ENCODE results near the gene TTYH2.
"Not testable (repeated sequence)": the region's sequence is repeated elsewhere in the genome, so short reads cannot be mapped to it uniquely, and the experiment has no call there.

Gene TTYH2

GRCh38 chr17:74277935-74278334 lies 64.6 kb downstream of the TTYH2 start:
- no peaks in the 10 kb centered on the region for H3K9me3 Mint-ChIP-seq
- peaks cover 44% of the 10 kb centered on the region for H3K4me1 Mint-ChIP-seq
- peaks cover 23% of the 10 kb centered on the region for H3K27me3 Mint-ChIP-seq (ENCODE audit: low read depth)
- no peak overlapping the region for H3K4me3 Mint-ChIP-seq
- H3K36me3 Mint-ChIP-seq (ENCODE audit: low read depth) = no peaks in the 10 kb centered on the region
- H3K27ac Mint-ChIP-seq = no peak overlapping the region
- no peak for TF ChIP-seq CTCF (IDR thresholded peaks at IDR 0.05; ENCODE audit: unreplicated experiment in 3 of 3)

- peaks cover 15% of the 10 kb centered on the region for H3K27me3 Mint-ChIP-seq (ENCODE audit: low read depth)
- not testable (repeated sequence) for H3K4me3 Mint-ChIP-seq, H3K27ac Mint-ChIP-seq
Observed at GRCh38 chr17:74279617-74280016, 66.2 kb downstream of the TTYH2 start.

DNA sequence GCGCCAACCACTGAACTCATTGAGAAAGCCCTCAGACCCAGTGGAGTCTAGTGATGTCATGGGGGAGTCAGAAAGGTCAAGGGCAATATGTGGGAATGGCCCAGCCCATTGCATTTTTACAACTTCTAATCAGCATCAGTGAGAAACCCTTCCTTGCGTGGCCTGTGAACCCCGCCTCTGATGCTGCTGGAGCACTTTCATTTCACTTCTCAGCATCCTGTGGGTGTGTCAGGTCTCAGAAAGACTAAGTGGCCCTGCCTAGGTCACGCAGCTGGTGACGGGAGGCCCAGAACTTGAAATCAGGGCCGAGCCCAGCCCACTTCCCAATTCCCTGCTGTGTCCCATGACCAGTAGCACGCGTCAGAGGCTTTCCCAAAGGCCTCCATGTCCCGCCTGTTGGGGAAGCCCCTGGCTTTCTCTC lies 66.7 kb downstream of the TTYH2 start:
- peaks cover 29% of the 10 kb centered on the region for H3K4me1 Mint-ChIP-seq
- no peak overlapping the region for H3K27ac Mint-ChIP-seq
- no peak for TF ChIP-seq CTCF (IDR thresholded peaks at IDR 0.05; ENCODE audit: unreplicated experiment in 3 of 3)
- H3K36me3 Mint-ChIP-seq (ENCODE audit: low read depth) = no peaks in the 10 kb centered on the region
- H3K4me3 Mint-ChIP-seq = no peak overlapping the region
- peaks cover 17% of the 10 kb centered on the region for H3K27me3 Mint-ChIP-seq (ENCODE audit: low read depth)
- H3K9me3 Mint-ChIP-seq = no peaks in the 10 kb centered on the region

More at GRCh38 chr17:74279617-74280016, 66.2 kb downstream of the TTYH2 start:
- not testable (repeated sequence) for H3K36me3 Mint-ChIP-seq (ENCODE audit: low read depth); H3K9me3 Mint-ChIP-seq
- peaks cover 29% of the 10 kb centered on the region for H3K4me1 Mint-ChIP-seq

DNA sequence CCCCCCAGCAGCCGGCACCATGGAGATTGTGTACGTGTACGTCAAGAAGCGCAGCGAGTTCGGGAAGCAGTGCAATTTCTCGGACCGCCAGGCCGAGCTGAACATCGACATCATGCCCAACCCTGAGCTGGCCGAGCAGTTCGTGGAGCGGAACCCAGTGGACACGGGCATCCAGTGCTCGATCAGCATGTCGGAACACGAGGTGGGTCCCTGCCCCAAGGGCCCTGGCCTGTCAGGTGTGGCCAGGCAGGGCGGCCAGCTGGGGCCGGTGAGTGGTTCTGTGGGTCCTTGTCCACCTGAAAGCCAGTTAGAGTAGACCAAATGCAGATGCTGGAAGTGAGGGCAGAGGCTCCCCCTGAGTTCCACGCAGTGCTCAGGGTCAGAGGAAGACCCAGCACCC lies 68.4 kb downstream of the TTYH2 start:
- H3K36me3 Mint-ChIP-seq (ENCODE audit: low read depth) = no peaks in the 10 kb centered on the region
- H3K27me3 Mint-ChIP-seq (ENCODE audit: low read depth) = peaks cover 16% of the 10 kb centered on the region
- no peaks in the 10 kb centered on the region for H3K9me3 Mint-ChIP-seq
- H3K4me3 Mint-ChIP-seq = no peak overlapping the region
- TF ChIP-seq CTCF (IDR thresholded peaks at IDR 0.05; ENCODE audit: unreplicated experiment in 3 of 3) = no peak
- peaks cover 13% of the 10 kb centered on the region for H3K4me1 Mint-ChIP-seq
- no peak overlapping the region for H3K27ac Mint-ChIP-seq

DNA sequence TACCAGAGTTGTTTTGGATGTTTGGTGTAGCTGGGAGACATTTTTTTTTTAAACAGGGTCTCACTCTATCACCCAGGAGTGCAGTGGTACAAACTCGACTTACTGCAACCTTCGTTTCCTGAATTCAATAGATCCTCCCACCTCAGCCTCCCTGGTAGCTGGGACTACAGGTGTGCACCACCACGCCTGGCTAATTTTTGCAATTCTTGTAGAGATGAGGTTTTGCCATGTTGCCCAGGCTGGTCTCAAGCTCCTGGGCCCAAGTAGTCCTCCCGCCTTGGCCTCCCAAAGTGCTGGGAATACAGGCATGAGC lies 68.9 kb downstream of the TTYH2 start:
- H3K27ac Mint-ChIP-seq; H3K9me3 Mint-ChIP-seq; H3K4me3 Mint-ChIP-seq; H3K36me3 Mint-ChIP-seq (ENCODE audit: low read depth): not testable (repeated sequence)
- peaks cover 11% of the 10 kb centered on the region for H3K4me1 Mint-ChIP-seq
- H3K27me3 Mint-ChIP-seq (ENCODE audit: low read depth) = peaks cover 16% of the 10 kb centered on the region

GRCh38 chr17:74282587-74283370 lies 69.4 kb downstream of the TTYH2 start:
- peaks cover 6% of the 10 kb centered on the region for H3K4me1 Mint-ChIP-seq
- no peaks in the 10 kb centered on the region for H3K9me3 Mint-ChIP-seq
- H3K27me3 Mint-ChIP-seq (ENCODE audit: low read depth) = peaks cover 16% of the 10 kb centered on the region
- no peaks in the 10 kb centered on the region for H3K36me3 Mint-ChIP-seq (ENCODE audit: low read depth)
- H3K27ac Mint-ChIP-seq = no peak overlapping the region
- no peak overlapping the region for H3K4me3 Mint-ChIP-seq
- TF ChIP-seq CTCF (IDR thresholded peaks at IDR 0.05; ENCODE audit: unreplicated experiment in 3 of 3) = no peak

DNA sequence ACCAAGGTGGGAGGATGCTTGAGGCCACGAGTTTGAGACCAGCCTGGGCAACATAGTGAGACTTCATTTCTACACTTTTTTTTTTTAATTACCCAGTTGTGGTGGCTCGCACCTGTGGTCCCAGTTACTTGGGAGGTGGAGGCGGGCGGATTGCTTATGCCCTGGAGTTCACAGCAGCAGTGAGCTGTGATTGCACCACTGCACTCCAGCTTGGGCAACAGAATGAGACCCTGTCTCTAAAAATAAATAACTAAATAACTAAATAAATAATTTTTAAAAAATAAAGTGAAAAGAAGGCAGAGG lies 70.0 kb downstream of the TTYH2 start:
- Mint-ChIP-seq H3K27me3 (ENCODE audit: low read depth) (peaks cover 16% of the 10 kb centered on the region), H3K9me3 (no peaks in the 10 kb centered on the region), H3K4me3 (no peak overlapping the region), H3K27ac (no peak overlapping the region), H3K4me1 (peaks cover 6% of the 10 kb centered on the region), H3K36me3 (ENCODE audit: low read depth) (no peaks in the 10 kb centered on the region)
- TF ChIP-seq CTCF (IDR thresholded peaks at IDR 0.05; ENCODE audit: unreplicated experiment in 3 of 3) = no peak

Data from nephron (organoid).